HepG2 (cell line): Measurements from ENCODE around the gene RDH11. TPM values are rescaled to one million over a fixed set of nuclear protein-coding genes. Genes with fewer than 3 reads are reported as not detected.
"Not testable (repeated sequence)": the region's sequence is repeated elsewhere in the genome, so short reads cannot be mapped to it uniquely, and the experiment has no call there.

Experiments used
- ATAC-seq: fragments of 200-7000 bp; cut with Tn5 transposase; 3 replicates; pipeline ENCODE4 v1.9.1; 2020; ENCODE audit warnings: mild to moderate bottlenecking, moderate library complexity
- BruUV-seq: library from RNA; stranded (reverse); fragments of 400-500 nt; replicated peaks from 2 replicates; lab custom pipeline; 2021; lab: Mats Ljungman, UMichigan
- CTCF ChIA-PET: fragments of 300-600 bp; formaldehyde crosslinking; extraction: SDS; loops from one replicate; lab custom pipeline; 2021; ENCODE audit warnings: low total read pairs, inconsistent platforms, low intra/inter-chr PET ratio; lab: Yijun Ruan, JAX
- POLR2A ChIA-PET: fragments of 350-600 bp; sonication (Branson Sonifier 250); formaldehyde crosslinking; loops from one replicate; lab custom pipeline; 2020; ENCODE audit warnings: antibody characterized with exemption, inconsistent platforms; lab: Yijun Ruan, JAX
- DNase-seq: peaks from one replicate; pipeline ENCODE4 v3.0.0-alpha.2; 2015; ENCODE audit warnings: low spot score
- FAIRE-seq: peaks from 3 replicates; lab custom pipeline; 2011; peaks lifted over from hg19 to GRCh38; lab: Jason Lieb, UNC
- H2AFZ ChIP-seq: one replicate; pipeline ENCODE4 v1.6.1; 2011; ENCODE audit warnings: low read length, inconsistent platforms
- H3K27ac ChIP-seq: fragments of 300-600 bp; 3 replicates; pipeline ENCODE4 v1.8.0; 2011; ENCODE audit warnings: mixed run types, mild to moderate bottlenecking, mixed read lengths, low read length, inconsistent platforms; ENCODE audit not compliant: insufficient read depth; ENCODE audit errors: extremely low read length
- H3K27me3 ChIP-seq, 2 experiments: fragments of 200-600 bp in 1 of 2; 2 replicates in 1 of 2; 3 replicates in 1 of 2; pipeline versions ENCODE4 v1.6.0 to v1.8.0; 2011; ENCODE audit warnings: low read length in 2 of 2, mild to moderate bottlenecking in 2 of 2, moderate library complexity in 2 of 2, inconsistent platforms in 1 of 2; ENCODE audit not compliant: insufficient read depth in 2 of 2, control insufficient read depth in 1 of 2
- H3K36me3 ChIP-seq, 2 experiments: fragments of 200-600 bp in 1 of 2; replicated peaks in 1 of 2; 2 replicates in 1 of 2; 3 replicates in 1 of 2; pipeline versions ENCODE4 v1.5.1 to v1.8.0; 2011; ENCODE audit warnings: low read length in 2 of 2, inconsistent platforms in 1 of 2; ENCODE audit not compliant: insufficient read depth in 2 of 2, control insufficient read depth in 1 of 2
- H3K4me1 ChIP-seq: 2 replicates; pipeline ENCODE4 v1.5.1; 2012; ENCODE audit warnings: low read length, inconsistent platforms; ENCODE audit not compliant: insufficient read depth
- H3K4me2 ChIP-seq: 2 replicates; pipeline ENCODE4 v1.6.0; 2011; ENCODE audit warnings: low read depth, low read length, inconsistent platforms
- H3K4me3 ChIP-seq, 3 experiments: fragments of 200-600 bp in 1 of 3; sonication (generic), shearing (Covaris generic) in 1 of 3; replicated peaks in 1 of 3; 2 replicates each; pipeline ENCODE4 v1.5.1; 2011 to 2016; ENCODE audit warnings: low read length in 3 of 3, inconsistent platforms in 2 of 3, low read depth in 2 of 3, mild to moderate bottlenecking in 2 of 3, control low read depth in 1 of 3, mixed read lengths in 1 of 3; ENCODE audit not compliant: insufficient read depth in 1 of 3
- H3K79me2 ChIP-seq: one replicate; pipeline ENCODE4 v1.6.1; 2011; ENCODE audit warnings: low read length, inconsistent platforms; ENCODE audit not compliant: insufficient read depth
- H3K9ac ChIP-seq: 2 replicates; pipeline ENCODE4 v1.6.0; 2011; ENCODE audit warnings: mild to moderate bottlenecking, low read depth, low read length, inconsistent platforms; ENCODE audit not compliant: insufficient read depth
- H3K9me3 ChIP-seq: 2 replicates; pipeline ENCODE4 v1.5.1; 2012; ENCODE audit warnings: mild to moderate bottlenecking, low read length
- H4K20me1 ChIP-seq: 2 replicates; pipeline ENCODE4 v1.6.0; 2011; ENCODE audit warnings: inconsistent platforms, mild to moderate bottlenecking, low read length, moderate library complexity; ENCODE audit not compliant: insufficient read depth
- DNMT1 ChIP-seq: sonication (generic); formaldehyde crosslinking; IDR thresholded peaks from 2 replicates; pipeline ENCODE4 v1.5.1; 2020; ENCODE audit warnings: mild to moderate bottlenecking, missing genetic modification reagents
- KLF15 ChIP-seq: sonication (generic); formaldehyde crosslinking; IDR thresholded peaks from 2 replicates; pipeline ENCODE4 v1.8.1; 2023; ENCODE audit warnings: borderline replicate concordance, mild to moderate bottlenecking, inconsistent platforms, missing genetic modification reagents, mixed read lengths
- ZFP36 ChIP-seq: fragments of 150-350 bp; IDR thresholded peaks from 2 replicates; pipeline ENCODE4 v1.6.1; 2018; ENCODE audit warnings: borderline replicate concordance, low read length, low read depth; ENCODE audit not compliant: partially characterized antibody
- ZNF724P ChIP-seq: sonication (generic); formaldehyde crosslinking; IDR thresholded peaks from 2 replicates; pipeline ENCODE4 v1.8.0; 2022; ENCODE audit warnings: missing genetic modification reagents, borderline replicate concordance
- WGBS: methylation state at CpG from one replicate; pipeline ENCODE4 v1.1.6; 2017; ENCODE audit warnings: low lambda C conversion rate; 5-methylcytosine and 5-hydroxymethylcytosine counted together
- in situ Hi-C: cut with HindIII; loops from 2 replicates; pipeline ENCODE4 v1.10.0; 2017; ENCODE audit warnings: low pct_unique_long_range_greater_than_20kb; ENCODE audit not compliant: extremely low pct_ligation_motif_present
- intact Hi-C: fragments of 100-400 bp; cut with micrococcal nuclease; formaldehyde crosslinking; loops from one replicate; pipeline ENCODE4 v1.10.0; 2022; ENCODE audit not compliant: unreplicated experiment
- polyA plus RNA-seq, 8 experiments: library from polyadenylated mRNA; depleted of rRNA in 3 of 8; stranded (reverse) in 7 of 8; unstranded in 1 of 8; fragments of >200 nt; fragmentation: Illumina TruSeq in 4 of 8; extraction: Trizol in 4 of 8; gene quantifications; 2 replicates each; pipeline versions ENCODE4 v1.2.1 to v1.2.3, GENCODE V29; 2011 to 2016; ENCODE audit warnings: low read depth in 4 of 8, missing spikeins in 1 of 8, mixed read lengths in 1 of 8; ENCODE audit not compliant: insufficient read depth in 1 of 8
- total RNA-seq, 5 experiments: library from RNA; depleted of rRNA; stranded (reverse); fragments of >200 nt; fragmentation: Illumina TruSeq; extraction: Trizol; gene quantifications; 2 replicates each; pipeline ENCODE4 v1.2.3, GENCODE V29; 2016; ENCODE audit warnings: low read depth in 1 of 5
- TF ChIP-seq, protein P1 (sequence below): sonication (generic); formaldehyde crosslinking; IDR thresholded peaks from 2 replicates; pipeline ENCODE4 v1.5.1; 2020; ENCODE audit warnings: mild to moderate bottlenecking, missing genetic modification reagents

RDH11 gene
- total and polyA plus RNA-seq, 2 of the 13 experiments (the other 11 are each of a cell fraction or from before 2014, with no cell fraction given) = 106 to 131 TPM

DNA sequence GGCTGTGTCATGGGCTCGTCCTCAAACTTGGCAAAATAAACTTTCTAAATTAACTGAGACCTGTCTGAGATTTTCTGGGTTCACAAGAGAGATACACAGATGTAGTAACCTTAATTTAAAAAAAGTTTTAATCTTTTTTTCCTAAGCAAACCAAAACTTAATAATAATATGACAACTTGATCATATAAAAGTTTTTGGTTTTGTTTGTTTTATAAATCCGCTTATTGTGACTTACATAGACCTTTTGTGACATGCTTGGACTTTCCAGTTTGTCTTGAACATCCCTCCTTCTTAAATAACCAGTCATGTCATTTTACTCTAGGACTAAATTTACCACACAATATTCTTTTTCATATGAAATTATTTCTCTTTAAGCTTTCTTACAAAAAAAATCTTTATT, 14.6 kb upstream of the RDH11 start:
- H3K4me2 ChIP-seq = no peak overlapping the region
- H3K79me2 ChIP-seq = no peaks in the 10 kb centered on the region
- peak; percentile 84 for TF ChIP-seq ZFP36
- TF ChIP-seq, protein P1, sequence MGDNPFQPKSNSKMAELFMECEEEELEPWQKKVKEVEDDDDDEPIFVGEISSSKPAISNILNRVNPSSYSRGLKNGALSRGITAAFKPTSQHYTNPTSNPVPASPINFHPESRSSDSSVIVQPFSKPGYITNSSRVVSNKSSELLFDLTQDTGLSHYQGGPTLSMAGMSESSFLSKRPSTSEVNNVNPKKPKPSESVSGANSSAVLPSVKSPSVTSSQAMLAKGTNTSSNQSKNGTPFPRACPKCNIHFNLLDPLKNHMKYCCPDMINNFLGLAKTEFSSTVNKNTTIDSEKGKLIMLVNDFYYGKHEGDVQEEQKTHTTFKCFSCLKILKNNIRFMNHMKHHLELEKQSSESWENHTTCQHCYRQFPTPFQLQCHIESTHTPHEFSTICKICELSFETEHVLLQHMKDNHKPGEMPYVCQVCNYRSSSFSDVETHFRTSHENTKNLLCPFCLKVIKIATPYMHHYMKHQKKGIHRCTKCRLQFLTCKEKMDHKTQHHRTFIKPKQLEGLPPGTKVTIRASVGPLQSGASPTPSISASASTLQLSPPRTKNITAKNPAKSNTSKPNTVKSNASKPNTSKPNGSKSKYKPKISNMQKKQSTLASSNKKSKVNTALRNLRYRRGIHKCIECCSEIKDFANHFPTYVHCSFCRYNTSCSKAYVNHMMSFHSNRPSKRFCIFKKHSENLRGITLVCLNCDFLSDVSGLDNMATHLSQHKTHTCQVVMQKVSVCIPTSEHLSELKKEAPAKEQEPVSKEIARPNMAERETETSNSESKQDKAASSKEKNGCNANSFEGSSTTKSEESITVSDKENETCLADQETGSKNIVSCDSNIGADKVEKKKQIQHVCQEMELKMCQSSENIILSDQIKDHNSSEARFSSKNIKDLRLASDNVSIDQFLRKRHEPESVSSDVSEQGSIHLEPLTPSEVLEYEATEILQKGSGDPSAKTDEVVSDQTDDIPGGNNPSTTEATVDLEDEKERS (CRISPR knock-in tag) = peak; percentile 86; the same call in 1 of the 2 replicates
- peak; percentile 92; the same call in 1 of the 2 replicates for TF ChIP-seq ZNF724P (CRISPR knock-in tag)
- TF ChIP-seq DNMT1 (CRISPR knock-in tag) = no peak
- TF ChIP-seq KLF15 = no peak
- 92% methylated on average over 2 of the region's 2 CpGs for WGBS
- no peaks in the 10 kb centered on the region for H3K27me3 ChIP-seq
- ChIA-PET CTCF (no interaction called here), POLR2A (interaction anchor here (1.3 kb wide), 1 partner anchor 107 kb away, joined by 3 read pairs; the partner anchor contains the start of gene ZFYVE26)
- in situ Hi-C loops (no loop called here), intact Hi-C loops (no loop called here)
- H3K9me3 ChIP-seq = peaks cover 31% of the 10 kb centered on the region
- no peaks in the 10 kb centered on the region for H3K36me3 ChIP-seq
- no peaks in the 10 kb centered on the region for H4K20me1 ChIP-seq
- H3K9ac ChIP-seq = no peak overlapping the region
- no peak overlapping the region for H3K4me3 ChIP-seq
- H3K27ac ChIP-seq = no peak overlapping the region
- peaks cover 19% of the 10 kb centered on the region for H3K4me1 ChIP-seq
- no TSS peak for BruUV-seq
- DNase-seq = no peak
- FAIRE-seq = no peak
- ATAC-seq = no peak
- H2AFZ ChIP-seq = no peak overlapping the region

DNA sequence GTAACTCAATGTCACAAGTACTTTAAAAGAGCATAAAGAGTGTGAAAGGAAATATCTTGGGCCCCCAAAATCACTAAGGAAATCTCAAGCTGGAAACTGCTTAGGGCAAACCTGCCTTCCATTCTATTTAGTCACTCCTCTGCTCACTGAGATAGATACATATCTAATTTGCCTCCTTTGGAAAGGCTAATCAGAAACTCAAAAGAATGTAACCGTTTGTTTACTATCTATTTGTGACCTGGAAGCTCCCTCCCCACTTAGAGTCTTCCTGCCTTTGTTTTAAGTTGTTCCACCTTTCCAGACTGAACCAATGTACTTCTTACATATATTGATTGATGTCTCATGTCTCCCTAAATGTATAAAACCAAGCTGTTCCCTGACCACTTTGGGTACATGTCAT, 14.2 kb upstream of the RDH11 start:
- CTCF ChIA-PET, H3K27me3 ChIP-seq, ATAC-seq, H3K27ac ChIP-seq, H3K36me3 ChIP-seq, H4K20me1 ChIP-seq, H2AFZ ChIP-seq, H3K9ac ChIP-seq, BruUV-seq, DNase-seq, H3K4me3 ChIP-seq, FAIRE-seq, H3K79me2 ChIP-seq: not testable (repeated sequence)
- Histone ChIP-seq H3K4me2 (peak overlapping the region; percentile 23; the same call in 1 of the 2 replicates), H3K4me1 (peaks cover 23% of the 10 kb centered on the region), H3K9me3 (peaks cover 31% of the 10 kb centered on the region)
- in situ Hi-C loops = loop anchor here (10.0 kb wide), 2 partner anchors 95 to 125 kb away; partner anchors contain the start of gene ARG2
- intact Hi-C loops = loop anchor here (10.0 kb wide), 3 partner anchors 55 to 285 kb away; no protein-coding TSS in a partner anchor
- POLR2A ChIA-PET = interaction anchor here (0.6 to 1.3 kb wide), 2 partner anchors 14 to 107 kb away, joined by 3 read pairs; partner anchors contain the start of genes RDH11 and ZFYVE26
- WGBS = 5% methylated on average over 1 of the region's 1 CpG
